HFFc6 (cell line): ENCODE measurements around the gene GREM1. TPM values are rescaled to one million over a fixed set of nuclear protein-coding genes. Genes with fewer than 3 reads are reported as not detected.

Experiments
- DNase-seq: peaks from one replicate; pipeline ENCODE4 v3.0.0-alpha.2; 2018
- H3K27ac Mint-ChIP-seq: 2 replicates; pipeline ENCODE4 v1.8.0; 2020; ENCODE audit warnings: mild to moderate bottlenecking, mixed read lengths
- H3K27me3 Mint-ChIP-seq: 2 replicates; pipeline ENCODE4 v1.8.0; 2021; ENCODE audit warnings: mild to moderate bottlenecking, moderate library complexity, mixed read lengths; ENCODE audit not compliant: insufficient read depth
- H3K36me3 Mint-ChIP-seq: 2 replicates; pipeline ENCODE4 v1.8.0; 2021; ENCODE audit warnings: low read depth, mixed read lengths
- H3K4me1 Mint-ChIP-seq: 2 replicates; pipeline ENCODE4 v1.8.0; 2020; ENCODE audit warnings: low read depth, mixed read lengths
- H3K4me3 Mint-ChIP-seq: 2 replicates; pipeline ENCODE4 v1.8.0; 2020; ENCODE audit warnings: mild to moderate bottlenecking, moderate library complexity, mixed read lengths
- H3K9me3 Mint-ChIP-seq: 2 replicates; pipeline ENCODE4 v1.8.0; 2020; ENCODE audit warnings: mild to moderate bottlenecking, mixed read lengths
- CTCF ChIP-seq: fragments of 200-600 bp; sonication (generic); IDR thresholded peaks from 2 replicates; pipeline ENCODE4 v1.5.0; 2021; ENCODE audit warnings: antibody characterized with exemption, mild to moderate bottlenecking
- total RNA-seq, 6 experiments: library from RNA; stranded (reverse); fragmentation: NEBNext Ultra II Directional; extraction: Animal tissue kit (Norgen Biotek cat#: 25700); gene quantifications; 2 replicates in 1 of 6; 3 replicates in 5 of 6; pipeline ENCODE4 v1.2.3, GENCODE V29; 2021

Gene GREM1
- total RNA-seq, 6 experiments from 2014 or later = 2,146 to 4,099 (median 3,549) TPM

GRCh38 chr15:32739522-32740063 is 21.8 kb downstream of the GREM1 start:
- H3K9me3 Mint-ChIP-seq = peaks cover 47% of the 10 kb centered on the region
- no peak for TF ChIP-seq CTCF
- no peak for DNase-seq
- peaks cover 77% of the 10 kb centered on the region for H3K4me1 Mint-ChIP-seq
- H3K36me3 Mint-ChIP-seq = peaks cover 68% of the 10 kb centered on the region
- H3K27me3 Mint-ChIP-seq = peaks cover 78% of the 10 kb centered on the region
- H3K27ac Mint-ChIP-seq = peak overlapping the region; percentile 74
- peak overlapping the region; percentile 12 for H3K4me3 Mint-ChIP-seq

DNA sequence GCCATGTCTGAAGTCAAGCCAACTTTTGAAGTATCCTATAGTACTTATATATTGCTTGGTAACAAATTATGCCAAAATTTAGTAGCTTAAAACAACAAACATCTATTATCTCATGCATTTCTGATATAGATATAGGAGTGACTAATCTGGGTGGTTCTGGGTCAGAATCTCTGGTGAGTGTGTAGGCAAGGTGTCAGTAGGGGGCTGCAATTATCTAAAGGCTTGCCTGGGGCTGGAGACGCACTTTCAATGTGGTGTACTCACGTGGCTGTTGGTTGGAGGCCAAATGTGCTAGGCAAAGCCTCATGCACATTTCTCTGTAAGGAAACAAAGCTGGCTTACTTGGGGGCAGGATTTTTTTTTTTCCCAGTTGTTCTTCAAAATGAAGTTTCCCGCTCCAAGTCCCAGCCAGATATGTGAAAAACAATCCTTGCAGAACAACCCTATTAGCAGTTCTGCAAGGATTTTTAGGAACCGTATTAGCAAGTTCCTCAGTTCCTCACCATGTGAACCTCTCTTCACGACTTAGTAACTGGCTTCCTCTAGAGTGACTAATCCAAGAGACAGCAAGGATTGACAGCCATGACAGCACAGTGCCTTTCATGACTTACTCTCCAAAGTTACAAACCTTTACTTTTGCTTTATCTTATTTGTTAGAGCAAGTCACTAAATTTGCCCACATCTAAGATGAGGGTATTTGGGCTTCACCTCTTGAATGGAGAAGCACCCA is 25.8 kb downstream of the GREM1 start:
- peaks cover 52% of the 10 kb centered on the region for H3K9me3 Mint-ChIP-seq
- peaks cover 44% of the 10 kb centered on the region for H3K27me3 Mint-ChIP-seq
- TF ChIP-seq CTCF = no peak; the same call in 1 of the 2 replicates
- peaks cover 85% of the 10 kb centered on the region for H3K36me3 Mint-ChIP-seq
- H3K4me3 Mint-ChIP-seq = peak overlapping the region; percentile 5; the same call in 1 of the 2 replicates
- peaks cover 88% of the 10 kb centered on the region for H3K4me1 Mint-ChIP-seq
- peak; percentile 52 for DNase-seq
- peak overlapping the region; percentile 51 for H3K27ac Mint-ChIP-seq

DNA sequence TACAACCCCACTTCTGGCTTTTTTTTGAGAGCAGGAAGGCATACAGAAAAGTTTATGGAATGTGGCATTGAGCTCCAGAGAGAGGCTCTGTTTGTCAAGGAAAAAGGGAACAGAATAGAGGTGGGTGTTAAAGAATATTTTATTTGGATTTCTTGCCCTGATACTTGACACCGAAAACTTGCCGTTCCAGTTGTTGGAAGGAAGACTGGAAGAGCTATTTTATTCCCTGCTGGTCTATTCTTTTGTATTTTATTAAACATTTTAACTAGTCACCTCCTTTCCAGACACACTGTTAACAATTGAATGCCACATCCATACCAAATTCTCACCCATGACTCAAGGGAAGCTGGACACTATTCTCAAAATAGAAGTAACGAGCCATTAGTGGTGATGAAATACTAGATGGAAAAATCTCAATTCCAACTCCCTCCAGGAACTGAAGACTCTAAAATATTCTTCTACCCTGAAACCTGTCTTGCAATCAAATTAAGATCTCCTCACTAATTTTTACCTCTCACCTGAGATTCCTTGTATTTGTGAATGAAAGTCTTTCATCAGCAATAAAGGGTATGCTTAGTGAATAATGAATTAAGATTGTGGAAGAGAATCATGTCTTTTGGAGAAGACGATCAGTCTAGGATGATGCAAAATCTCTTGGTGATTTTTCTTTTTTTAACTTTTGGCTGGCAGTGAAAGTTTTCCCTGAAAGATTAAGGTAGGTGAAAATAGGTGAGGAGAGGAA is 28.5 kb downstream of the GREM1 start:
- H3K27me3 Mint-ChIP-seq = peaks cover 16% of the 10 kb centered on the region
- no peak for DNase-seq
- peak overlapping the region; percentile 92 for H3K27ac Mint-ChIP-seq
- H3K9me3 Mint-ChIP-seq = peaks cover 30% of the 10 kb centered on the region
- H3K4me3 Mint-ChIP-seq = peak overlapping the region; percentile 14
- no peak for TF ChIP-seq CTCF
- H3K36me3 Mint-ChIP-seq = peaks cover 78% of the 10 kb centered on the region
- peaks cover 66% of the 10 kb centered on the region for H3K4me1 Mint-ChIP-seq

- TF ChIP-seq CTCF = no peak
- peak overlapping the region; percentile 92 for H3K27ac Mint-ChIP-seq
- DNase-seq = peak; percentile 52
- peaks cover 77% of the 10 kb centered on the region for H3K36me3 Mint-ChIP-seq
- H3K27me3 Mint-ChIP-seq = peaks cover 8% of the 10 kb centered on the region
- H3K4me1 Mint-ChIP-seq = peaks cover 56% of the 10 kb centered on the region
- H3K9me3 Mint-ChIP-seq = peaks cover 18% of the 10 kb centered on the region; the same call in 1 of the 2 replicates
- peak overlapping the region; percentile 50; the same call in 1 of the 2 replicates for H3K4me3 Mint-ChIP-seq
Measured at GRCh38 chr15:32747921-32748342, 30.1 kb downstream of the GREM1 start.

GRCh38 chr15:32750979-32751378 is 33.2 kb downstream of the GREM1 start:
- Mint-ChIP-seq H3K4me1 (peaks cover 28% of the 10 kb centered on the region), H3K27ac (no peak overlapping the region), H3K36me3 (peaks cover 64% of the 10 kb centered on the region), H3K9me3 (peaks cover 8% of the 10 kb centered on the region), H3K27me3 (peaks cover 2% of the 10 kb centered on the region; the same call in 1 of the 2 replicates), H3K4me3 (no peak overlapping the region)
- TF ChIP-seq CTCF = no peak
- DNase-seq = no peak
